ENCODE results near the gene WNT3A. TPM values are rescaled to one million over a fixed set of nuclear protein-coding genes. Genes with fewer than 3 reads are reported as not detected.

Gene WNT3A
- total and polyA plus RNA-seq, 3 experiments from 2014 or later = not detected

- ChIA-PET CTCF (no interaction called here), POLR2A (no interaction called here)
- Mint-ChIP-seq H3K4me3 (no peak overlapping the region), H3K27ac (no peak overlapping the region), H3K36me3 (peaks cover 0 to 1% (median 0%) of the 10 kb centered on the region in 3 donors), H3K27me3 (peaks cover 15 to 55% of the 10 kb centered on the region in 2 donors), H3K9me3 (no peaks in the 10 kb centered on the region), H3K4me1 (no peaks in the 10 kb centered on the region)
- H3K27ac ChIP-seq (ENCODE audit: low read depth, low read length) = no peak overlapping the region
- H3K27me3 ChIP-seq (ENCODE audit: insufficient read depth, low read length, poor library complexity, severe bottlenecking) = peaks cover 12% of the 10 kb centered on the region
- no peaks in the 10 kb centered on the region for H3K4me1 ChIP-seq (ENCODE audit: insufficient read depth, low read length)
- no peak overlapping the region for H3K4me3 ChIP-seq (ENCODE audit: low read length)
- DNase-seq = no peak
- no peaks in the 10 kb centered on the region for H3K36me3 ChIP-seq (ENCODE audit: insufficient read depth, low read length)
- H3K9me3 ChIP-seq (ENCODE audit: low read length) = no peaks in the 10 kb centered on the region
Observed at GRCh38 chr1:228031276-228031995, 24.6 kb downstream of the WNT3A start.

DNA sequence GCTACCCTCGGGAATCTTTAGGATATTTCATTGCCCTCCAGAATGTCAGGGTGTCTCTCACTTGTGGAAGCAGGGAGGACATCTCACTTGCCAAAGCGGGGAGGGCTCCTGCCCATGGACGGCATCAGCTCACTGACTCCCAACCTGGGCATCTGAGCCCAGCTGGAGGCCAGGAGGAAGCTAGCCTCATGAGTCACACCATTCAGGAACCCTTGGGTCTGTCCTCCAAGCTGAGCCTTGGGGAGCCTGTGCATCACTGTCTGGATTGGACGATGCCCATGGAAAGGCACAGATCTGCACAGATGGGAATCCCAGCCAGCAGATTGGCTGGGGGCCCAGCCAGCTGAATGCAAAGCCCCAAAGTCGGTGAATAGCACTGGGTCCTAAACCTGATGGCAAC, 25.2 kb downstream of the WNT3A start:
- Mint-ChIP-seq H3K27me3 (peaks cover 19 to 60% of the 10 kb centered on the region in 2 donors), H3K36me3 (peaks cover 0 to 1% (median 0%) of the 10 kb centered on the region in 3 donors), H3K4me3 (no peak overlapping the region), H3K9me3 (no peaks in the 10 kb centered on the region), H3K4me1 (no peaks in the 10 kb centered on the region), H3K27ac (no peak overlapping the region)
- Histone ChIP-seq H3K27me3 (ENCODE audit: insufficient read depth, low read length, poor library complexity, severe bottlenecking) (peaks cover 17% of the 10 kb centered on the region), H3K27ac (ENCODE audit: low read depth, low read length) (no peak overlapping the region), H3K4me3 (ENCODE audit: low read length) (no peak overlapping the region), H3K4me1 (ENCODE audit: insufficient read depth, low read length) (no peaks in the 10 kb centered on the region), H3K9me3 (ENCODE audit: low read length) (no peaks in the 10 kb centered on the region), H3K36me3 (ENCODE audit: insufficient read depth, low read length) (no peaks in the 10 kb centered on the region)
- ChIA-PET CTCF (no interaction called here), POLR2A (no interaction called here)
- no peak for DNase-seq

GRCh38 chr1:228033376-228033775, 26.6 kb downstream of the WNT3A start:
- peaks cover 29% of the 10 kb centered on the region for H3K27me3 ChIP-seq (ENCODE audit: insufficient read depth, low read length, poor library complexity, severe bottlenecking)
- no peak overlapping the region for H3K4me3 ChIP-seq (ENCODE audit: low read length)
- CTCF ChIA-PET = no interaction called here
- no peak overlapping the region for H3K4me3 Mint-ChIP-seq
- peaks cover 0 to 1% (median 0%) of the 10 kb centered on the region in 3 donors for H3K36me3 Mint-ChIP-seq
- no peak overlapping the region for H3K27ac ChIP-seq (ENCODE audit: low read depth, low read length)
- peaks cover 23 to 57% of the 10 kb centered on the region in 2 donors for H3K27me3 Mint-ChIP-seq
- POLR2A ChIA-PET = no interaction called here
- no peaks in the 10 kb centered on the region for H3K9me3 ChIP-seq (ENCODE audit: low read length)
- no peak overlapping the region for H3K27ac Mint-ChIP-seq
- H3K4me1 Mint-ChIP-seq = peaks cover 0 to 3% (median 0%) of the 10 kb centered on the region in 3 donors
- no peak for DNase-seq
- no peaks in the 10 kb centered on the region for H3K9me3 Mint-ChIP-seq
- no peaks in the 10 kb centered on the region for H3K36me3 ChIP-seq (ENCODE audit: insufficient read depth, low read length)
- peaks cover 7% of the 10 kb centered on the region for H3K4me1 ChIP-seq (ENCODE audit: insufficient read depth, low read length)

- ChIA-PET POLR2A (no interaction called here), CTCF (no interaction called here)
- peak in 1 of 5 donors; percentile 21 for DNase-seq
- no peaks in the 10 kb centered on the region for H3K36me3 ChIP-seq (ENCODE audit: insufficient read depth, low read length)
- no peak overlapping the region for H3K4me3 ChIP-seq (ENCODE audit: low read length)
- no peak overlapping the region for H3K27ac ChIP-seq (ENCODE audit: low read depth, low read length)
- Mint-ChIP-seq H3K9me3 (no peaks in the 10 kb centered on the region), H3K4me1 (peaks cover 0 to 3% (median 0%) of the 10 kb centered on the region in 3 donors), H3K27ac (peak overlapping the region in 1 of 8 donors; percentile 71), H3K27me3 (peaks cover 27 to 67% of the 10 kb centered on the region in 2 donors), H3K4me3 (no peak overlapping the region), H3K36me3 (peaks cover 0 to 1% (median 0%) of the 10 kb centered on the region in 3 donors)
- no peaks in the 10 kb centered on the region for H3K9me3 ChIP-seq (ENCODE audit: low read length)
- H3K4me1 ChIP-seq (ENCODE audit: insufficient read depth, low read length) = peaks cover 7% of the 10 kb centered on the region
- peaks cover 33% of the 10 kb centered on the region for H3K27me3 ChIP-seq (ENCODE audit: insufficient read depth, low read length, poor library complexity, severe bottlenecking)
Observed at GRCh38 chr1:228034954-228035837, 28.4 kb downstream of the WNT3A start.

DNA sequence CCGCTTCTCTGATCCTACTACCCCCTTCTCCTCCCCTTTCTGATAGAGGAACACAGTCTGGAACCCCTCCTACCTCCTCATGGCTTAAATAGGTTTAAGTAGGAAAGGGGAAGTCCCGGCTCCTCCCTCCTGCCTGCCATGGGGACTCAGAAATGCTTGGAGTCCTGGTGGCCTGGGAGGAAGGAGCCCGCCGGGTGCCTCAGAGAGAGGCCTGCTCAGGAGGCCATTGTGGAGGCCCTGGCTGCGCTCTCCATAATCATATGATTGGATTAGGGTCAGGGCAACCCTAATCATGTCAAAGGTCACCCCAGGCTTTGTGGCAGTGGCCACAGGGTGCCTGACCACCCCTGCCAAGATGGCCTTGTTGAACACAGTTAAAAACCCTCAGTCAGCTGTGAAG, 29.0 kb downstream of the WNT3A start:
- no peak overlapping the region for H3K27ac Mint-ChIP-seq
- Histone ChIP-seq H3K9me3 (ENCODE audit: low read length) (no peaks in the 10 kb centered on the region), H3K27me3 (ENCODE audit: insufficient read depth, low read length, poor library complexity, severe bottlenecking) (peaks cover 33% of the 10 kb centered on the region), H3K4me1 (ENCODE audit: insufficient read depth, low read length) (peaks cover 7% of the 10 kb centered on the region), H3K36me3 (ENCODE audit: insufficient read depth, low read length) (no peaks in the 10 kb centered on the region), H3K27ac (ENCODE audit: low read depth, low read length) (no peak overlapping the region), H3K4me3 (ENCODE audit: low read length) (no peak overlapping the region)
- peaks cover 24 to 66% of the 10 kb centered on the region in 2 donors for H3K27me3 Mint-ChIP-seq
- ChIA-PET CTCF (no interaction called here), POLR2A (no interaction called here)
- DNase-seq = no peak
- H3K9me3 Mint-ChIP-seq = no peaks in the 10 kb centered on the region
- no peak overlapping the region for H3K4me3 Mint-ChIP-seq
- peaks cover 0 to 3% (median 0%) of the 10 kb centered on the region in 3 donors for H3K4me1 Mint-ChIP-seq
- peaks cover 0 to 1% (median 0%) of the 10 kb centered on the region in 3 donors for H3K36me3 Mint-ChIP-seq

DNA sequence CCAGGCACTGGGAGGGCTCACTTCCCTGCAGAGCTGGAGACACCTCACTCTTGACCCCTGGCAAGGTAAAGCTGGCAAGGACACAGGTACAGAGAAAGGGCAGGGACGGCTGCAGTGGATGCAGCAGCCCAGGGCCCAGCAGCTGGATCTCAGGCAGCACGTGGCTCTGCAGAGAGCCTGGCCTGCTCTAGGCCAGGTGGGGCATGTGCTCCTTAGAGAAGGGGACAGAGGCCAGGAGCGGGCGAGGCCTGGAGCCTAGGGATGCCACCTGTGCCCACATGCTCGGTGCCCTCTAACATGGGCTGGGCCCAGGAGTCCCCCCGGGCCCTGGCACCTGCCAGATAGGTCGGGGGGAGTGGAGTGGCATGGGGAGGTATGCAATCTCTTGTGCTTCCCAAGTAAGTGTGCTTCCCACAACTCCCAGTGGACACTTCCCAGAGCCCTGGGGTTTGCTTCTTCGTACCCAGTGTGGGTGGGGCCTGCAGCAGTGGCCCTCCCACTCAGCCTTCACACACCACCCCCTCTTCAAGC, 30.0 kb downstream of the WNT3A start:
- H3K9me3 Mint-ChIP-seq = no peaks in the 10 kb centered on the region
- H3K36me3 Mint-ChIP-seq = peaks cover 0 to 1% (median 0%) of the 10 kb centered on the region in 3 donors
- Histone ChIP-seq H3K36me3 (ENCODE audit: insufficient read depth, low read length) (no peaks in the 10 kb centered on the region), H3K4me3 (ENCODE audit: low read length) (no peak overlapping the region), H3K27me3 (ENCODE audit: insufficient read depth, low read length, poor library complexity, severe bottlenecking) (peaks cover 33% of the 10 kb centered on the region), H3K27ac (ENCODE audit: low read depth, low read length) (no peak overlapping the region), H3K4me1 (ENCODE audit: insufficient read depth, low read length) (peaks cover 7% of the 10 kb centered on the region), H3K9me3 (ENCODE audit: low read length) (no peaks in the 10 kb centered on the region)
- no peak overlapping the region for H3K27ac Mint-ChIP-seq
- ChIA-PET POLR2A (no interaction called here), CTCF (no interaction called here)
- H3K4me3 Mint-ChIP-seq = peak overlapping the region in 1 of 7 donors; percentile 49
- H3K27me3 Mint-ChIP-seq = peaks cover 16 to 56% of the 10 kb centered on the region in 2 donors
- DNase-seq = no peak
- H3K4me1 Mint-ChIP-seq = peaks cover 0 to 3% (median 0%) of the 10 kb centered on the region in 3 donors

- H3K27me3 Mint-ChIP-seq = peaks cover 16 to 51% of the 10 kb centered on the region in 2 donors
- CTCF ChIA-PET = no interaction called here
Observed at GRCh38 chr1:228037401-228038386, 30.9 kb downstream of the WNT3A start.

More at GRCh38 chr1:228037401-228038386, 30.9 kb downstream of the WNT3A start:
- Mint-ChIP-seq H3K4me1 (peaks cover 0 to 3% (median 0%) of the 10 kb centered on the region in 3 donors), H3K36me3 (peaks cover 0 to under 1% (median 0%) of the 10 kb centered on the region in 3 donors), H3K4me3 (peak overlapping the region in 2 of 7 donors; percentile 45 to 49), H3K9me3 (no peaks in the 10 kb centered on the region), H3K27ac (peak overlapping the region in 1 of 8 donors; percentile 64)
- POLR2A ChIA-PET = no interaction called here
- H3K36me3 ChIP-seq (ENCODE audit: insufficient read depth, low read length) = no peaks in the 10 kb centered on the region
- peaks cover 7% of the 10 kb centered on the region for H3K4me1 ChIP-seq (ENCODE audit: insufficient read depth, low read length)
- H3K27ac ChIP-seq (ENCODE audit: low read depth, low read length) = no peak overlapping the region
- no peaks in the 10 kb centered on the region for H3K9me3 ChIP-seq (ENCODE audit: low read length)
- peaks cover 33% of the 10 kb centered on the region for H3K27me3 ChIP-seq (ENCODE audit: insufficient read depth, low read length, poor library complexity, severe bottlenecking)
- no peak overlapping the region for H3K4me3 ChIP-seq (ENCODE audit: low read length)
- no peak for DNase-seq
